Measurements from ENCODE around the gene TPD52L1.

The TPD52L1 gene

GRCh38 chr6:125201961-125202729, 48.6 kb downstream of the TPD52L1 start:
- H3K27me3 ChIP-seq (ENCODE audit: control insufficient read depth, insufficient read depth, low read length): no peaks in the 10 kb centered on the region
- H3K36me3 ChIP-seq (ENCODE audit: control insufficient read depth, insufficient read depth, low read length): no peaks in the 10 kb centered on the region
- H3K4me1 ChIP-seq (ENCODE audit: control insufficient read depth, insufficient read depth, low read length): peaks cover 17% of the 10 kb centered on the region
- H3K9ac ChIP-seq (ENCODE audit: low read length): no peak overlapping the region
- H3K9me3 ChIP-seq (ENCODE audit: control insufficient read depth, low read length): no peaks in the 10 kb centered on the region
- no peak overlapping the region for H3K4me3 ChIP-seq (ENCODE audit: low read length)

- Histone ChIP-seq H3K9ac (ENCODE audit: low read length) (no peak overlapping the region), H3K4me1 (ENCODE audit: control insufficient read depth, insufficient read depth, low read length) (peaks cover 8% of the 10 kb centered on the region), H3K4me3 (ENCODE audit: low read length) (no peak overlapping the region)
Observed at GRCh38 chr6:125203395-125203794, 49.8 kb downstream of the TPD52L1 start.

GRCh38 chr6:125205931-125206330, 52.4 kb downstream of the TPD52L1 start:
- Histone ChIP-seq H3K4me1 (ENCODE audit: control insufficient read depth, insufficient read depth, low read length) (peaks cover 7% of the 10 kb centered on the region), H3K27me3 (ENCODE audit: control insufficient read depth, insufficient read depth, low read length) (no peaks in the 10 kb centered on the region), H3K9me3 (ENCODE audit: control insufficient read depth, low read length) (no peaks in the 10 kb centered on the region), H3K36me3 (ENCODE audit: control insufficient read depth, insufficient read depth, low read length) (no peaks in the 10 kb centered on the region), H3K9ac (ENCODE audit: low read length) (no peak overlapping the region), H3K4me3 (ENCODE audit: low read length) (no peak overlapping the region)

More at GRCh38 chr6:125203395-125203794, 49.8 kb downstream of the TPD52L1 start:
- H3K36me3 ChIP-seq (ENCODE audit: control insufficient read depth, insufficient read depth, low read length): no peaks in the 10 kb centered on the region
- H3K9me3 ChIP-seq (ENCODE audit: control insufficient read depth, low read length): no peaks in the 10 kb centered on the region
- H3K27me3 ChIP-seq (ENCODE audit: control insufficient read depth, insufficient read depth, low read length): no peaks in the 10 kb centered on the region

GRCh38 chr6:125206389-125206788, 52.8 kb downstream of the TPD52L1 start:
- Histone ChIP-seq H3K4me3 (ENCODE audit: low read length) (no peak overlapping the region), H3K9ac (ENCODE audit: low read length) (no peak overlapping the region), H3K9me3 (ENCODE audit: control insufficient read depth, low read length) (no peaks in the 10 kb centered on the region), H3K27me3 (ENCODE audit: control insufficient read depth, insufficient read depth, low read length) (no peaks in the 10 kb centered on the region), H3K4me1 (ENCODE audit: control insufficient read depth, insufficient read depth, low read length) (peaks cover 7% of the 10 kb centered on the region), H3K36me3 (ENCODE audit: control insufficient read depth, insufficient read depth, low read length) (no peaks in the 10 kb centered on the region)

GRCh38 chr6:125207956-125208355, 54.4 kb downstream of the TPD52L1 start:
- H3K4me1 ChIP-seq (ENCODE audit: control insufficient read depth, insufficient read depth, low read length): no peaks in the 10 kb centered on the region
- no peaks in the 10 kb centered on the region for H3K36me3 ChIP-seq (ENCODE audit: control insufficient read depth, insufficient read depth, low read length)
- no peaks in the 10 kb centered on the region for H3K27me3 ChIP-seq (ENCODE audit: control insufficient read depth, insufficient read depth, low read length)
- H3K9me3 ChIP-seq (ENCODE audit: control insufficient read depth, low read length): no peaks in the 10 kb centered on the region
- no peak overlapping the region for H3K9ac ChIP-seq (ENCODE audit: low read length)
- no peak overlapping the region for H3K4me3 ChIP-seq (ENCODE audit: low read length)

- Histone ChIP-seq H3K27me3 (ENCODE audit: control insufficient read depth, insufficient read depth, low read length) (no peaks in the 10 kb centered on the region), H3K9me3 (ENCODE audit: control insufficient read depth, low read length) (no peaks in the 10 kb centered on the region), H3K36me3 (ENCODE audit: control insufficient read depth, insufficient read depth, low read length) (no peaks in the 10 kb centered on the region), H3K9ac (ENCODE audit: low read length) (no peak overlapping the region), H3K4me1 (ENCODE audit: control insufficient read depth, insufficient read depth, low read length) (no peaks in the 10 kb centered on the region), H3K4me3 (ENCODE audit: low read length) (no peak overlapping the region)
Observed at GRCh38 chr6:125208625-125209249, 55.2 kb downstream of the TPD52L1 start.

GRCh38 chr6:125210667-125211066, 57.1 kb downstream of the TPD52L1 start:
- no peaks in the 10 kb centered on the region for H3K27me3 ChIP-seq (ENCODE audit: control insufficient read depth, insufficient read depth, low read length)
- no peaks in the 10 kb centered on the region for H3K36me3 ChIP-seq (ENCODE audit: control insufficient read depth, insufficient read depth, low read length)
- no peak overlapping the region for H3K4me3 ChIP-seq (ENCODE audit: low read length)
- H3K9ac ChIP-seq (ENCODE audit: low read length): no peak overlapping the region
- no peaks in the 10 kb centered on the region for H3K4me1 ChIP-seq (ENCODE audit: control insufficient read depth, insufficient read depth, low read length)
- H3K9me3 ChIP-seq (ENCODE audit: control insufficient read depth, low read length): no peaks in the 10 kb centered on the region

GRCh38 chr6:125211352-125211751, 57.8 kb downstream of the TPD52L1 start:
- no peaks in the 10 kb centered on the region for H3K36me3 ChIP-seq (ENCODE audit: control insufficient read depth, insufficient read depth, low read length)
- H3K4me1 ChIP-seq (ENCODE audit: control insufficient read depth, insufficient read depth, low read length): no peaks in the 10 kb centered on the region
- no peak overlapping the region for H3K9ac ChIP-seq (ENCODE audit: low read length)
- no peak overlapping the region for H3K4me3 ChIP-seq (ENCODE audit: low read length)
- no peaks in the 10 kb centered on the region for H3K9me3 ChIP-seq (ENCODE audit: control insufficient read depth, low read length)
- H3K27me3 ChIP-seq (ENCODE audit: control insufficient read depth, insufficient read depth, low read length): no peaks in the 10 kb centered on the region

- Histone ChIP-seq H3K4me3 (ENCODE audit: low read length) (no peak overlapping the region), H3K36me3 (ENCODE audit: control insufficient read depth, insufficient read depth, low read length) (no peaks in the 10 kb centered on the region)
Observed at GRCh38 chr6:125212377-125212776, 58.8 kb downstream of the TPD52L1 start.

GRCh38 chr6:125213939-125214338, 60.4 kb downstream of the TPD52L1 start:
- no peaks in the 10 kb centered on the region for H3K36me3 ChIP-seq (ENCODE audit: control insufficient read depth, insufficient read depth, low read length)
- H3K4me3 ChIP-seq (ENCODE audit: low read length): no peak overlapping the region
- H3K4me1 ChIP-seq (ENCODE audit: control insufficient read depth, insufficient read depth, low read length): no peaks in the 10 kb centered on the region
- no peaks in the 10 kb centered on the region for H3K27me3 ChIP-seq (ENCODE audit: control insufficient read depth, insufficient read depth, low read length)
- no peaks in the 10 kb centered on the region for H3K9me3 ChIP-seq (ENCODE audit: control insufficient read depth, low read length)
- no peak overlapping the region for H3K9ac ChIP-seq (ENCODE audit: low read length)

More at GRCh38 chr6:125212377-125212776, 58.8 kb downstream of the TPD52L1 start:
- Histone ChIP-seq H3K9ac (ENCODE audit: low read length) (no peak overlapping the region), H3K4me1 (ENCODE audit: control insufficient read depth, insufficient read depth, low read length) (no peaks in the 10 kb centered on the region), H3K27me3 (ENCODE audit: control insufficient read depth, insufficient read depth, low read length) (no peaks in the 10 kb centered on the region), H3K9me3 (ENCODE audit: control insufficient read depth, low read length) (no peaks in the 10 kb centered on the region)

- H3K4me1 ChIP-seq (ENCODE audit: control insufficient read depth, insufficient read depth, low read length): no peaks in the 10 kb centered on the region
- H3K36me3 ChIP-seq (ENCODE audit: control insufficient read depth, insufficient read depth, low read length): no peaks in the 10 kb centered on the region
- no peaks in the 10 kb centered on the region for H3K9me3 ChIP-seq (ENCODE audit: control insufficient read depth, low read length)
- H3K27me3 ChIP-seq (ENCODE audit: control insufficient read depth, insufficient read depth, low read length): no peaks in the 10 kb centered on the region
- no peak overlapping the region for H3K9ac ChIP-seq (ENCODE audit: low read length)
- no peak overlapping the region for H3K4me3 ChIP-seq (ENCODE audit: low read length)
Observed at GRCh38 chr6:125215252-125215819, 61.8 kb downstream of the TPD52L1 start.

GRCh38 chr6:125216015-125216414, 62.4 kb downstream of the TPD52L1 start:
- Histone ChIP-seq H3K36me3 (ENCODE audit: control insufficient read depth, insufficient read depth, low read length) (no peaks in the 10 kb centered on the region), H3K9ac (ENCODE audit: low read length) (no peak overlapping the region), H3K27me3 (ENCODE audit: control insufficient read depth, insufficient read depth, low read length) (no peaks in the 10 kb centered on the region), H3K4me3 (ENCODE audit: low read length) (no peak overlapping the region), H3K9me3 (ENCODE audit: control insufficient read depth, low read length) (no peaks in the 10 kb centered on the region), H3K4me1 (ENCODE audit: control insufficient read depth, insufficient read depth, low read length) (no peaks in the 10 kb centered on the region)
